K562 (cell line): ENCODE data around the gene FILIP1L. TPM values are rescaled to one million over a fixed set of nuclear protein-coding genes. Genes with fewer than 3 reads are reported as not detected.

ENCODE experiments used
- BACH1 ChIP-seq: fragments of 200-800 bp; sonication (Bioruptor generic); IDR thresholded peaks from 2 replicates; pipeline ENCODE4 v1.6.1; 2016; ENCODE audit warnings: missing genetic modification characterization, missing compliant biosample characterization
- HMGN3 ChIP-seq: IDR thresholded peaks from 2 replicates; pipeline ENCODE4 v1.6.1; 2011; ENCODE audit warnings: borderline replicate concordance, low read depth, mild to moderate bottlenecking, mixed read lengths, low read length; ENCODE audit not compliant: insufficient read length; ENCODE audit errors: extremely low read depth
- POLR2AphosphoS2 ChIP-seq: IDR thresholded peaks from 2 replicates; pipeline ENCODE4 v1.6.1; 2012; ENCODE audit warnings: low read length, improper control_type of control experiment
- YBX1 ChIP-seq: fragments of 450-650 bp; IDR thresholded peaks from 2 replicates; pipeline ENCODE4 v1.7.1; 2016; ENCODE audit warnings: mild to moderate bottlenecking
- ZNF586 ChIP-seq: fragments of 450-650 bp; formaldehyde crosslinking; conservative IDR thresholded peaks from 2 replicates; pipeline ENCODE4 v1.4.0; 2020; ENCODE audit warnings: mild to moderate bottlenecking, moderate library complexity
- ZNF644 ChIP-seq: fragments of 200-800 bp; sonication (Bioruptor generic); IDR thresholded peaks from 2 replicates; pipeline ENCODE4 v1.6.1; 2016; ENCODE audit warnings: low read depth, missing genetic modification characterization, missing compliant biosample characterization
- ZNF77 ChIP-seq: fragments of 250-450 bp; sonication (Bioruptor Pico); IDR thresholded peaks from 2 replicates; pipeline ENCODE4 v1.5.0; 2020
- ZSCAN32 ChIP-seq: fragments of 450-650 bp; formaldehyde crosslinking; IDR thresholded peaks from 2 replicates; pipeline ENCODE4 v1.4.0; 2020; ENCODE audit warnings: mild to moderate bottlenecking, moderate library complexity
- polyA plus RNA-seq, 8 experiments: library from polyadenylated mRNA; depleted of rRNA in 4 of 8; stranded (reverse) in 5 of 8; unstranded in 3 of 8; fragments of >200 nt; fragmentation: Nextera tagmentation in 2 of 8; fragmentation: Illumina TruSeq in 1 of 8; extraction: Ambion mirVana in 2 of 8; extraction: Trizol in 1 of 8; gene quantifications; 2 replicates each; pipeline versions ENCODE4 v1.2.1 to v1.2.3, GENCODE V29; 2011 to 2014; ENCODE audit warnings: inconsistent platforms in 1 of 8, missing spikeins in 1 of 8
- total RNA-seq, 7 experiments: library from RNA; depleted of rRNA in 6 of 7; stranded (reverse); fragments of >200 nt in 6 of 7; fragmentation: Illumina TruSeq in 2 of 7; extraction: Trizol in 2 of 7; gene quantifications; 2 replicates each; pipeline versions ENCODE4 v1.2.1 to v1.2.3, GENCODE V29; 2011 to 2021; ENCODE audit warnings: low replicate concordance in 1 of 7
- TF ChIP-seq, protein P1 (sequence below): sonication (generic); formaldehyde crosslinking; IDR thresholded peaks from 2 replicates; pipeline ENCODE4 v1.8.1; 2022; ENCODE audit warnings: missing genetic modification reagents
- TF ChIP-seq, protein P2 (sequence below): fragments of 450-650 bp; IDR thresholded peaks from 2 replicates; pipeline ENCODE4 v1.6.1; 2018; ENCODE audit not compliant: partially characterized antibody
- TF ChIP-seq, protein P3 (sequence below): sonication (generic); formaldehyde crosslinking; IDR thresholded peaks from 2 replicates; pipeline ENCODE4 v1.8.1; 2023; ENCODE audit warnings: mild to moderate bottlenecking, missing genetic modification reagents, moderate library complexity
- TF ChIP-seq, protein P4 (sequence below): sonication (generic); formaldehyde crosslinking; IDR thresholded peaks from 2 replicates; pipeline ENCODE4 v1.9.0; 2022; ENCODE audit warnings: mild to moderate bottlenecking, missing genetic modification reagents
- TF ChIP-seq, protein P5 (sequence below): sonication (generic); formaldehyde crosslinking; IDR thresholded peaks from 2 replicates; pipeline ENCODE4 v1.8.0; 2022; ENCODE audit warnings: mild to moderate bottlenecking, missing genetic modification reagents, borderline replicate concordance

FILIP1L gene
- total and polyA plus RNA-seq, 9 of the 15 experiments (the other 6 are each of a cell fraction or from before 2014, with no cell fraction given): 0.50 to 2.1 (median 1.1) TPM

DNA sequence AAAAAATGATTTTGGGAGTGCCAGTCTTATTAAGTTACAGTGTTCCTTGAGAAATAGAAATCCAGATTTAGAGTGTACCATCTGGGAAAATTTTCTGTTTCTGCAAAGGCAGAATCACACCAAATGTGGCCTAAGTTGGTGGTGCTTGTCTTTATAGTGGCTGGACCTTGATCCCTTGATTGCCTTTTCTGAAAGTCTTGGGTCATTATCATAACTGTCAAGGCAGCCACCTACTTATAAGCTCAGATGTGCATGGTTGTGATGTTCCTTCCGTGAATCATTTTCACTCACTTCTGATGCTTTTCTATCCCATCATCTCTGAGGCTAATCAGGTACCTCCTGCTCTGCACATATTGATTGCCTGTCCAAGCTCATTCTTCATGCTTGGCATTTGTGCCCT, 276.6 kb downstream of the FILIP1L start (continued):
- TF ChIP-seq, protein P1, sequence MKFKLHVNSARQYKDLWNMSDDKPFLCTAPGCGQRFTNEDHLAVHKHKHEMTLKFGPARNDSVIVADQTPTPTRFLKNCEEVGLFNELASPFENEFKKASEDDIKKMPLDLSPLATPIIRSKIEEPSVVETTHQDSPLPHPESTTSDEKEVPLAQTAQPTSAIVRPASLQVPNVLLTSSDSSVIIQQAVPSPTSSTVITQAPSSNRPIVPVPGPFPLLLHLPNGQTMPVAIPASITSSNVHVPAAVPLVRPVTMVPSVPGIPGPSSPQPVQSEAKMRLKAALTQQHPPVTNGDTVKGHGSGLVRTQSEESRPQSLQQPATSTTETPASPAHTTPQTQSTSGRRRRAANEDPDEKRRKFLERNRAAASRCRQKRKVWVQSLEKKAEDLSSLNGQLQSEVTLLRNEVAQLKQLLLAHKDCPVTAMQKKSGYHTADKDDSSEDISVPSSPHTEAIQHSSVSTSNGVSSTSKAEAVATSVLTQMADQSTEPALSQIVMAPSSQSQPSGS (CRISPR knock-in tag): no peak
- TF ChIP-seq, protein P2, sequence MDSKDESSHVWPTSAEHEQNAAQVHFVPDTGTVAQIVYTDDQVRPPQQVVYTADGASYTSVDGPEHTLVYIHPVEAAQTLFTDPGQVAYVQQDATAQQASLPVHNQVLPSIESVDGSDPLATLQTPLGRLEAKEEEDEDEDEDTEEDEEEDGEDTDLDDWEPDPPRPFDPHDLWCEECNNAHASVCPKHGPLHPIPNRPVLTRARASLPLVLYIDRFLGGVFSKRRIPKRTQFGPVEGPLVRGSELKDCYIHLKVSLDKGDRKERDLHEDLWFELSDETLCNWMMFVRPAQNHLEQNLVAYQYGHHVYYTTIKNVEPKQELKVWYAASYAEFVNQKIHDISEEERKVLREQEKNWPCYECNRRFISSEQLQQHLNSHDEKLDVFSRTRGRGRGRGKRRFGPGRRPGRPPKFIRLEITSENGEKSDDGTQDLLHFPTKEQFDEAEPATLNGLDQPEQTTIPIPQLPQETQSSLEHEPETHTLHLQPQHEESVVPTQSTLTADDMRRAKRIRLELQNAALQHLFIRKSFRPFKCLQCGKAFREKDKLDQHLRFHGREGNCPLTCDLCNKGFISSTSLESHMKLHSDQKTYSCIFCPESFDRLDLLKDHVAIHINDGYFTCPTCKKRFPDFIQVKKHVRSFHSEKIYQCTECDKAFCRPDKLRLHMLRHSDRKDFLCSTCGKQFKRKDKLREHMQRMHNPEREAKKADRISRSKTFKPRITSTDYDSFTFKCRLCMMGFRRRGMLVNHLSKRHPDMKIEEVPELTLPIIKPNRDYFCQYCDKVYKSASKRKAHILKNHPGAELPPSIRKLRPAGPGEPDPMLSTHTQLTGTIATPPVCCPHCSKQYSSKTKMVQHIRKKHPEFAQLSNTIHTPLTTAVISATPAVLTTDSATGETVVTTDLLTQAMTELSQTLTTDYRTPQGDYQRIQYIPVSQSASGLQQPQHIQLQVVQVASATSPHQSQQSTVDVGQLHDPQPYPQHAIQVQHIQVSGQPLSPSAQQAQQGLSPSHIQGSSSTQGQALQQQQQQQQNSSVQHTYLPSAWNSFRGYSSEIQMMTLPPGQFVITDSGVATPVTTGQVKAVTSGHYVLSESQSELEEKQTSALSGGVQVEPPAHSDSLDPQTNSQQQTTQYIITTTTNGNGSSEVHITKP: no peak
- TF ChIP-seq, protein P3, sequence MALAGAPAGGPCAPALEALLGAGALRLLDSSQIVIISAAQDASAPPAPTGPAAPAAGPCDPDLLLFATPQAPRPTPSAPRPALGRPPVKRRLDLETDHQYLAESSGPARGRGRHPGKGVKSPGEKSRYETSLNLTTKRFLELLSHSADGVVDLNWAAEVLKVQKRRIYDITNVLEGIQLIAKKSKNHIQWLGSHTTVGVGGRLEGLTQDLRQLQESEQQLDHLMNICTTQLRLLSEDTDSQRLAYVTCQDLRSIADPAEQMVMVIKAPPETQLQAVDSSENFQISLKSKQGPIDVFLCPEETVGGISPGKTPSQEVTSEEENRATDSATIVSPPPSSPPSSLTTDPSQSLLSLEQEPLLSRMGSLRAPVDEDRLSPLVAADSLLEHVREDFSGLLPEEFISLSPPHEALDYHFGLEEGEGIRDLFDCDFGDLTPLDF: no peak
- TF ChIP-seq BACH1 (no peak), HMGN3 (no peak), ZNF77 (CRISPR knock-in tag) (no peak), ZNF586 (CRISPR knock-in tag) (no peak), ZSCAN32 (CRISPR knock-in tag) (no peak), ZNF644 (tag) (no peak), POLR2AphosphoS2 (no peak), YBX1 (no peak)
- TF ChIP-seq, protein P4, sequence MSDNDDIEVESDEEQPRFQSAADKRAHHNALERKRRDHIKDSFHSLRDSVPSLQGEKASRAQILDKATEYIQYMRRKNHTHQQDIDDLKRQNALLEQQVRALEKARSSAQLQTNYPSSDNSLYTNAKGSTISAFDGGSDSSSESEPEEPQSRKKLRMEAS (CRISPR knock-in tag): no peak
- TF ChIP-seq, protein P5, sequence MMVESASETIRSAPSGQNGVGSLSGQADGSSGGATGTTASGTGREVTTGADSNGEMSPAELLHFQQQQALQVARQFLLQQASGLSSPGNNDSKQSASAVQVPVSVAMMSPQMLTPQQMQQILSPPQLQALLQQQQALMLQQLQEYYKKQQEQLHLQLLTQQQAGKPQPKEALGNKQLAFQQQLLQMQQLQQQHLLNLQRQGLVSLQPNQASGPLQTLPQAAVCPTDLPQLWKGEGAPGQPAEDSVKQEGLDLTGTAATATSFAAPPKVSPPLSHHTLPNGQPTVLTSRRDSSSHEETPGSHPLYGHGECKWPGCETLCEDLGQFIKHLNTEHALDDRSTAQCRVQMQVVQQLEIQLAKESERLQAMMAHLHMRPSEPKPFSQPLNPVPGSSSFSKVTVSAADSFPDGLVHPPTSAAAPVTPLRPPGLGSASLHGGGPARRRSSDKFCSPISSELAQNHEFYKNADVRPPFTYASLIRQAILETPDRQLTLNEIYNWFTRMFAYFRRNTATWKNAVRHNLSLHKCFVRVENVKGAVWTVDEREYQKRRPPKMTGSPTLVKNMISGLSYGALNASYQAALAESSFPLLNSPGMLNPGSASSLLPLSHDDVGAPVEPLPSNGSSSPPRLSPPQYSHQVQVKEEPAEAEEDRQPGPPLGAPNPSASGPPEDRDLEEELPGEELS (CRISPR knock-in tag): no peak
